Measurements from ENCODE around the gene RPS17.

The RPS17 gene

DNA sequence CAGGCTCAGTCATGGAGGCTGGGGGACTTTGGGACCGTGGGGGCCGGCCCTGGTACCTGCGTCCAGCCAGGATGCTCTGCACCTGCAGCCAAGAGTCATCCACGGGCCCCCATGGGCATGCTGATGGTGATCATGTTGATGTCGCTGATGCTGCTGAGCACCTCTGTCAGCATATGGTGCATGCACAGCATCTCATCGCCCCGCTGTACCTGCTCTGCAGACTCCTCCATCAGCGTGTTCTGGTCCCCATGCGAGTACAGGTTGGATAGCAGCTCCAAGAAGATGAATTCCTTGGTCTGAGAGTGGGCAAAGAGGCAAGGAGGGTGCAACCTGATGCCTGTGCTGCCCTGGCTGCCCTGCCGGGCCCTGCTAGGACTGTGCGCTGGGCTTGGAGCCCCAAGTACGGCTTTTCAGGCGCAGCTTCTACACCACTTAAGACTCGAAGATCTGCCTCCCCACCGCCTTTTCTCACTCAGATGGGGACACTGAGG lies 7.2 kb downstream of the RPS17 start:
- TF ChIP-seq, protein P1, sequence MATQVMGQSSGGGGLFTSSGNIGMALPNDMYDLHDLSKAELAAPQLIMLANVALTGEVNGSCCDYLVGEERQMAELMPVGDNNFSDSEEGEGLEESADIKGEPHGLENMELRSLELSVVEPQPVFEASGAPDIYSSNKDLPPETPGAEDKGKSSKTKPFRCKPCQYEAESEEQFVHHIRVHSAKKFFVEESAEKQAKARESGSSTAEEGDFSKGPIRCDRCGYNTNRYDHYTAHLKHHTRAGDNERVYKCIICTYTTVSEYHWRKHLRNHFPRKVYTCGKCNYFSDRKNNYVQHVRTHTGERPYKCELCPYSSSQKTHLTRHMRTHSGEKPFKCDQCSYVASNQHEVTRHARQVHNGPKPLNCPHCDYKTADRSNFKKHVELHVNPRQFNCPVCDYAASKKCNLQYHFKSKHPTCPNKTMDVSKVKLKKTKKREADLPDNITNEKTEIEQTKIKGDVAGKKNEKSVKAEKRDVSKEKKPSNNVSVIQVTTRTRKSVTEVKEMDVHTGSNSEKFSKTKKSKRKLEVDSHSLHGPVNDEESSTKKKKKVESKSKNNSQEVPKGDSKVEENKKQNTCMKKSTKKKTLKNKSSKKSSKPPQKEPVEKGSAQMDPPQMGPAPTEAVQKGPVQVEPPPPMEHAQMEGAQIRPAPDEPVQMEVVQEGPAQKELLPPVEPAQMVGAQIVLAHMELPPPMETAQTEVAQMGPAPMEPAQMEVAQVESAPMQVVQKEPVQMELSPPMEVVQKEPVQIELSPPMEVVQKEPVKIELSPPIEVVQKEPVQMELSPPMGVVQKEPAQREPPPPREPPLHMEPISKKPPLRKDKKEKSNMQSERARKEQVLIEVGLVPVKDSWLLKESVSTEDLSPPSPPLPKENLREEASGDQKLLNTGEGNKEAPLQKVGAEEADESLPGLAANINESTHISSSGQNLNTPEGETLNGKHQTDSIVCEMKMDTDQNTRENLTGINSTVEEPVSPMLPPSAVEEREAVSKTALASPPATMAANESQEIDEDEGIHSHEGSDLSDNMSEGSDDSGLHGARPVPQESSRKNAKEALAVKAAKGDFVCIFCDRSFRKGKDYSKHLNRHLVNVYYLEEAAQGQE (IDR thresholded peaks at IDR 0.05; ENCODE audit: insufficient read depth in 1 of 2, low read depth in 2 of 2, low read length in 2 of 2), result no peak
- no peak for TF ChIP-seq POLR2AphosphoS5 (IDR thresholded peaks at IDR 0.05; ENCODE audit: low read depth, low read length)
- no peak for TF ChIP-seq TAF1 (IDR thresholded peaks at IDR 0.05; ENCODE audit: borderline replicate concordance, insufficient read depth, low read length)
- TF ChIP-seq FOXP2 (optimal IDR thresholded peaks at IDR 0.05; ENCODE audit: borderline replicate concordance, extremely low read depth, extremely low read length, insufficient read depth), result no peak
- TF ChIP-seq SIN3A (IDR thresholded peaks at IDR 0.05; ENCODE audit: borderline replicate concordance, insufficient read depth, low read length), result no peak

DNA sequence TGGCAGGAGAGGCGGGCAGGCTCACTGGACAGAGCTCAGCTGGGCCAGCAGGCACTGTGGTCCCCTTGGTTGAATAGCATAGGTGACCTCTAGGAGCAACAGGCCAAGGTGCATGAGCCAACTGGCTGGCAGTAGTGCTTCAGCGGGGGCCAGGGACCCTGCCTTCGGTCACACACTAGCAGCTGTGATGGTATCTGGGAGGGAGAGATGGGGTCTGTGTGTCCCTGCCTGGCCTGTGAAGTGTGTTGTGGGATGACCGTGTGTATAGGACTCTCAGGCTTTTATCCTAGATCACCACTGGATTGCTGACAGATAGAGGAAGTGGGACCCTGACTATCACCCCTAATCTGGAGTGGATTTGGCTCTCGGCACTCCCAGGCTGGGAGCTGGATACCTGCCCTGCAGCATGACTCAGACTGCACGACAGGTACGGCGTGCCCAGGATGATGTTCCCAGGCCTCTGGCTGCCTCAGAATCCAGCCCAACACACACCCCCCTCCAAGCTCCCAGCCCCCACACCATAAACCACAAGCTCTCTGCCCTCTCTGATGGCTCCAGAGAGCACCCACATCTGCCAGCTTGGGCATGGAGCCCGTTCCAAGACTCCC lies 7.8 kb downstream of the RPS17 start:
- TF ChIP-seq SIN3A (IDR thresholded peaks at IDR 0.05; ENCODE audit: borderline replicate concordance, insufficient read depth, low read length) (no peak), POLR2AphosphoS5 (IDR thresholded peaks at IDR 0.05; ENCODE audit: low read depth, low read length) (no peak), FOXP2 (optimal IDR thresholded peaks at IDR 0.05; ENCODE audit: borderline replicate concordance, extremely low read depth, extremely low read length, insufficient read depth) (no peak), TAF1 (IDR thresholded peaks at IDR 0.05; ENCODE audit: borderline replicate concordance, insufficient read depth, low read length) (no peak)
- TF ChIP-seq, protein P1 (IDR thresholded peaks at IDR 0.05; ENCODE audit: insufficient read depth in 1 of 2, low read depth in 2 of 2, low read length in 2 of 2), result no peak

DNA sequence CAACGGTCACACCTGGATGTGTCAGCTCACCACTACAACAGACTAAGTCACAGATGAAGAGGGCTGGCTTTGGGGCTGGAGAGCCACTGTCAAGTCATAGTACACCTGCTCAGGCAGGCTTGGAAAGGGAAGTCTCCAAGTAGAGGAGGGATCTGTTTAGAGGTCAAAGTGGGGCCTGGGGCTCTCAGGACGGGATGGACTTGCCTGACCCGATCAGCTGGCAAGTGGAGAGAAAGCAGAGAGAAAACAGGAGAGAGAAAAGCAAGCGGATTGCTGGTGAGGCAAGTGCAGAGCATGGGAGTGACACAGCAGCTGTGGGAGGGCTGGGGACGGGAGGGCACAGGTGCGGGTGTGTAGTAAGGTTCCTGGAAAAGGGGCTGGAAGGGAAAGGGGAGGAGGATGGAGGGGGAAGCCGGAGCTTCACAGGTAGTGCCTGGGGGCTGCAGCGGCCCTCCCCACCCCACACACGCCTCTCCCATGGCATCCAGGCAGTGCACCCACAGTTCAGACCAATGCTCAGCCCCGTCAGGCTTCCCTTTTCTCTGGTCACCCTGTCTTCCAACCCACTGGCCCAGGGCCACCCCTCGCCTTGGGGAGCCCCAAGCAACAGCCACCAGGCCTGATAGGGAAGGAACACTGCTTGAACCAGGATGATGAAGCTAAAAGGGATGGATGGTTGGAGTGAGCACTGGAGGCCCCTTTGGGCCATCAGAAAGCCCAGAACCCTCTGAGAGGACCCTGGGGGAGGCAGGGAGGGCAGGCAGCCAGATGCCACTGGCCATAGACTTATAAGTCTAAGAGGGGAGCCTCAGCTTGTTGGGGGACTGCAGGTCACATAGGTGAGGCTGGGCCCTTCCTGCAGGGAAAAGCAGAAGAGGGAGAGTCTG lies 8.5 kb downstream of the RPS17 start:
- TF ChIP-seq FOXP2 (optimal IDR thresholded peaks at IDR 0.05; ENCODE audit: borderline replicate concordance, extremely low read depth, extremely low read length, insufficient read depth) (no peak), POLR2AphosphoS5 (IDR thresholded peaks at IDR 0.05; ENCODE audit: low read depth, low read length) (no peak), SIN3A (IDR thresholded peaks at IDR 0.05; ENCODE audit: borderline replicate concordance, insufficient read depth, low read length) (no peak), TAF1 (IDR thresholded peaks at IDR 0.05; ENCODE audit: borderline replicate concordance, insufficient read depth, low read length) (no peak)
- TF ChIP-seq, protein P1 (IDR thresholded peaks at IDR 0.05; ENCODE audit: insufficient read depth in 1 of 2, low read depth in 2 of 2, low read length in 2 of 2), result no peak

DNA sequence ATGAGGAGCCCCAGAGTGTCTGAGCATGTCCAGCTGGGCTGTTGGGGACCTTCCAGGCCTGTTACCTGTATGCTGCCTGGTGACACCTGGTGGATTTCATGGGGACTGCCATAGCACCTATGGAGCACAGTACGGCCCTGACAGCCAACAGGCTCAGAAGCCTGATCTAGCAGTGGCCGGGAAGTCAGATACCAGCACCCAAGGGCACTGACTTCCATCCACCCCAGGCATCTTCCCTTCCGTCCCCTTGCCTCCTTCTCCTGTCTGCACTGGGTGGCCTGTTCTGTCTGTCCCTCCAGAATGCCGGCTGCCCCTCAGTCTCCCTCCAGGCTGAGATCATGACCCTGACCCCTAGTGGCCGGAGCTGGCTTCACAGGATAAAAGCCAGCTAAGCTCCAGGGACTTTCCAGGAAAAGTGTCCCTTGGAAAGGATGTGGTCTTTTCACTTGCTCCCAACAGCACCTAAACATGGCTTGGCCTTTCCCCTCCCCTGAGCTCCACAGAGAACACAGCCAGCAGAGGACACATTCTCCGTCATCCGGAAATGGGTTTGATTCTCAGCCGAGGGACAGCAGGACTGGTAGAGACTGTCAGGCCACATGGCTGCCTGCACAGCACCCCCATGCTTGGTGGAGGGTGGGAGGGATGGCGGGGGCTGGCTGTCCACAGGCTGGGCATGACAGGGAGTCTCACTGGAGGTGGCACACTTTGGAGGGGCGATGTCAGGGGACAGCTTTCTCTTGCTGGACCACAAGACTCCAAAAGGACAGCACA lies 9.5 kb downstream of the RPS17 start:
- TF ChIP-seq FOXP2 (optimal IDR thresholded peaks at IDR 0.05; ENCODE audit: borderline replicate concordance, extremely low read depth, extremely low read length, insufficient read depth) (no peak), TAF1 (IDR thresholded peaks at IDR 0.05; ENCODE audit: borderline replicate concordance, insufficient read depth, low read length) (no peak), SIN3A (IDR thresholded peaks at IDR 0.05; ENCODE audit: borderline replicate concordance, insufficient read depth, low read length) (no peak), POLR2AphosphoS5 (IDR thresholded peaks at IDR 0.05; ENCODE audit: low read depth, low read length) (no peak)
- TF ChIP-seq, protein P1 (IDR thresholded peaks at IDR 0.05; ENCODE audit: insufficient read depth in 1 of 2, low read depth in 2 of 2, low read length in 2 of 2), result no peak

Data from PFSK-1 (cell line).